CD14-positive monocyte (primary cell): ENCODE results near the gene FOXO3B. TPM values are rescaled to one million over a fixed set of nuclear protein-coding genes. Genes with fewer than 3 reads are reported as not detected.
"Not testable (repeated sequence)": the region's sequence is repeated elsewhere in the genome, so short reads cannot be mapped to it uniquely, and the experiment has no call there.

Experiments used
- DNase-seq, 3 donors: peaks; one replicate each; pipeline ENCODE4 v3.0.0-alpha.2; 2011 to 2022
- H2AFZ ChIP-seq: 2 replicates; pipeline ENCODE4 v1.6.0; 2012; ENCODE audit warnings: mild to moderate bottlenecking, low read depth, low read length, inconsistent platforms; ENCODE audit not compliant: insufficient read depth, poor library complexity, severe bottlenecking
- H3K27ac ChIP-seq, 2 donors: 1 replicate in 1 of 2; 2 replicates in 1 of 2; pipeline ENCODE4 v1.5.1; 2012 to 2013; ENCODE audit warnings: low read length in 2 of 2, control low read depth in 1 of 2, inconsistent platforms in 1 of 2, low read depth in 1 of 2, mild to moderate bottlenecking in 1 of 2
- H3K27me3 ChIP-seq, 2 donors: one replicate each; pipeline versions ENCODE4 v1.6.0 to v1.6.1; 2011 to 2013; ENCODE audit warnings: low read length in 2 of 2; ENCODE audit not compliant: control insufficient read depth in 2 of 2, insufficient read depth in 2 of 2
- H3K36me3 ChIP-seq, 2 donors: replicated peaks in 1 of 2; 1 replicate in 1 of 2; 2 replicates in 1 of 2; pipeline versions ENCODE4 v1.5.1 to v1.6.1; 2012 to 2013; ENCODE audit warnings: low read length in 2 of 2, control low read depth in 1 of 2, inconsistent platforms in 1 of 2, mild to moderate bottlenecking in 1 of 2; ENCODE audit not compliant: insufficient read depth in 2 of 2, control insufficient read depth in 1 of 2
- H3K4me1 ChIP-seq, 2 donors: 1 replicate in 1 of 2; 2 replicates in 1 of 2; pipeline versions ENCODE4 v1.5.1 to v1.6.1; 2012 to 2013; ENCODE audit warnings: low read length in 2 of 2, control low read depth in 1 of 2, inconsistent platforms in 1 of 2, mild to moderate bottlenecking in 1 of 2, moderate library complexity in 1 of 2; ENCODE audit not compliant: insufficient read depth in 2 of 2, control insufficient read depth in 1 of 2
- H3K4me2 ChIP-seq: replicated peaks from 2 replicates; pipeline ENCODE3; 2012; ENCODE audit warnings: low read length, moderate library complexity, mild to moderate bottlenecking; ENCODE audit not compliant: poor library complexity, severe bottlenecking; ENCODE audit errors: extremely low read depth
- H3K4me3 ChIP-seq, 3 experiments: fragments of 200-600 bp in 1 of 3; sonication (generic) in 1 of 3; replicated peaks in 1 of 3; 1 replicate in 2 of 3; 2 replicates in 1 of 3; pipeline ENCODE4 v1.5.1; 2011 to 2013; ENCODE audit warnings: low read length in 3 of 3, mild to moderate bottlenecking in 3 of 3, control low read depth in 2 of 3, low read depth in 2 of 3, inconsistent platforms in 1 of 3, moderate library complexity in 1 of 3
- H3K79me2 ChIP-seq: 2 replicates; pipeline ENCODE4 v1.6.0; 2012; ENCODE audit warnings: mild to moderate bottlenecking, control low read depth, inconsistent platforms, low read length, moderate library complexity; ENCODE audit not compliant: insufficient read depth
- H3K9ac ChIP-seq: 2 replicates; pipeline ENCODE4 v1.6.0; 2017; ENCODE audit warnings: low read length, mild to moderate bottlenecking; ENCODE audit not compliant: insufficient read depth, poor library complexity, severe bottlenecking
- H3K9me3 ChIP-seq, 2 donors: replicated peaks in 1 of 2; 1 replicate in 1 of 2; 2 replicates in 1 of 2; pipeline versions ENCODE4 v1.5.1 to v1.6.1; 2012 to 2013; ENCODE audit warnings: low read length in 2 of 2, control low read depth in 1 of 2; ENCODE audit not compliant: control insufficient read depth in 1 of 2, insufficient read depth in 1 of 2
- H4K20me1 ChIP-seq: 2 replicates; pipeline ENCODE4 v1.6.0; 2012; ENCODE audit warnings: mild to moderate bottlenecking, low read length, control low read depth, moderate library complexity; ENCODE audit not compliant: insufficient read depth
- H3K27ac Mint-ChIP-seq, 7 donors: one replicate each; pipeline ENCODE4 v1.8.0; 2020; ENCODE audit warnings: mild to moderate bottlenecking in 7 of 7, mixed read lengths in 7 of 7, moderate library complexity in 6 of 7, inconsistent platforms in 2 of 7
- H3K27me3 Mint-ChIP-seq, 3 donors: one replicate each; pipeline ENCODE4 v1.8.0; 2021 to 2022; ENCODE audit warnings: low read depth in 3 of 3, mild to moderate bottlenecking in 3 of 3, mixed read lengths in 3 of 3, moderate library complexity in 3 of 3, inconsistent platforms in 1 of 3
- H3K36me3 Mint-ChIP-seq, 2 donors: one replicate each; pipeline ENCODE4 v1.8.0; 2020; ENCODE audit warnings: mixed read lengths in 2 of 2, inconsistent platforms in 1 of 2, mild to moderate bottlenecking in 1 of 2
- H3K4me1 Mint-ChIP-seq: one replicate; pipeline ENCODE4 v1.8.0; 2020; ENCODE audit warnings: mild to moderate bottlenecking, mixed read lengths
- H3K4me3 Mint-ChIP-seq, 2 donors: one replicate each; pipeline ENCODE4 v1.8.0; 2020; ENCODE audit warnings: mild to moderate bottlenecking in 2 of 2, mixed read lengths in 2 of 2, moderate library complexity in 1 of 2
- H3K9me3 Mint-ChIP-seq, 7 donors: one replicate each; pipeline ENCODE4 v1.8.0; 2020 to 2022; ENCODE audit warnings: mixed read lengths in 7 of 7, mild to moderate bottlenecking in 6 of 7, moderate library complexity in 6 of 7, inconsistent platforms in 2 of 7
- WGBS: methylation state at CpG from one replicate; pipeline ENCODE4 v1.1.5; 2013; ENCODE audit warnings: missing lambda C conversion rate; ENCODE audit not compliant: insufficient coverage; 5-methylcytosine and 5-hydroxymethylcytosine counted together
- intact Hi-C, 2 donors: fragments of 100-400 bp; cut with micrococcal nuclease; formaldehyde crosslinking; loops; one replicate each; pipeline versions ENCODE4 v1.15.0 to v1.15.1; 2023
- polyA plus RNA-seq, 3 donors: library from polyadenylated mRNA; depleted of rRNA in 1 of 3; unstranded in 2 of 3; stranded (reverse) in 1 of 3; fragments of 300-500 nt in 2 of 3; fragments of >200 nt in 1 of 3; fragmentation: Illumina TruSeq in 2 of 3; gene quantifications; 1 replicate in 2 of 3; 2 replicates in 1 of 3; pipeline ENCODE4 v1.2.3, GENCODE V29; 2012 to 2021

FOXO3B gene
- polyA plus RNA-seq, 3 donors: 0.84 TPM; not detected in 2

- intact Hi-C loops, H3K36me3 Mint-ChIP-seq, H3K4me3 ChIP-seq, H3K79me2 ChIP-seq, H4K20me1 ChIP-seq, H3K4me1 Mint-ChIP-seq, H3K27me3 Mint-ChIP-seq, H3K27me3 ChIP-seq, H3K9ac ChIP-seq, H3K4me1 ChIP-seq, H2AFZ ChIP-seq, H3K36me3 ChIP-seq, DNase-seq, H3K27ac ChIP-seq, H3K4me3 Mint-ChIP-seq, H3K9me3 ChIP-seq, H3K27ac Mint-ChIP-seq, H3K4me2 ChIP-seq: not testable (repeated sequence)
- H3K9me3 Mint-ChIP-seq: peaks cover 2 to 21% (median 9%) of the 10 kb centered on the region in 7 donors
- WGBS: no CpG with 5 or more reads among the region's 3 CpGs
Observed at GRCh38 chr17:18676928-18677327, 5.2 kb downstream of the FOXO3B start.

GRCh38 chr17:18672395-18673227, 9.5 kb downstream of the FOXO3B start:
- H3K27ac Mint-ChIP-seq, intact Hi-C loops, H3K4me3 Mint-ChIP-seq: not testable (repeated sequence)

GRCh38 chr17:18668625-18669024, 13.5 kb downstream of the FOXO3B start:
- H4K20me1 ChIP-seq, H3K9ac ChIP-seq, H3K36me3 Mint-ChIP-seq, H3K4me3 Mint-ChIP-seq, H3K4me3 ChIP-seq, H3K27ac Mint-ChIP-seq, H3K4me1 ChIP-seq, H3K27me3 ChIP-seq, H2AFZ ChIP-seq, DNase-seq, H3K27ac ChIP-seq, H3K36me3 ChIP-seq, H3K27me3 Mint-ChIP-seq, H3K79me2 ChIP-seq, H3K4me1 Mint-ChIP-seq, intact Hi-C loops, H3K4me2 ChIP-seq: not testable (repeated sequence)
- WGBS: 88% methylated on average over 1 of the region's 1 CpG
- H3K9me3 Mint-ChIP-seq: peaks cover 7 to 35% (median 24%) of the 10 kb centered on the region in 7 donors
- peaks cover 6 to 16% of the 10 kb centered on the region in 2 donors for H3K9me3 ChIP-seq

More at GRCh38 chr17:18672395-18673227, 9.5 kb downstream of the FOXO3B start:
- not testable (repeated sequence) for H3K36me3 Mint-ChIP-seq, H3K4me2 ChIP-seq, H3K4me1 ChIP-seq, H3K4me3 ChIP-seq, H3K27me3 Mint-ChIP-seq, H3K9ac ChIP-seq, H3K4me1 Mint-ChIP-seq, H3K36me3 ChIP-seq, H3K27me3 ChIP-seq, H4K20me1 ChIP-seq, DNase-seq, H2AFZ ChIP-seq, H3K79me2 ChIP-seq, H3K27ac ChIP-seq
- H3K9me3 ChIP-seq: peaks cover 6 to 13% of the 10 kb centered on the region in 2 donors
- peaks cover 9 to 37% (median 26%) of the 10 kb centered on the region in 7 donors for H3K9me3 Mint-ChIP-seq
- 100% methylated on average over 1 of the region's 102 CpGs for WGBS

- H4K20me1 ChIP-seq, H3K27ac ChIP-seq, intact Hi-C loops, DNase-seq, H3K4me1 Mint-ChIP-seq, H3K27ac Mint-ChIP-seq, H2AFZ ChIP-seq, H3K36me3 ChIP-seq, H3K27me3 ChIP-seq, H3K4me3 Mint-ChIP-seq, H3K36me3 Mint-ChIP-seq, H3K9ac ChIP-seq, H3K4me1 ChIP-seq, H3K27me3 Mint-ChIP-seq, H3K4me2 ChIP-seq, H3K79me2 ChIP-seq, H3K4me3 ChIP-seq: not testable (repeated sequence)
- no CpG with 5 or more reads among the region's 3 CpGs for whole genome bisulfite sequencing
- H3K9me3 Mint-ChIP-seq: peaks cover 11 to 46% (median 35%) of the 10 kb centered on the region in 7 donors
- peaks cover 12 to 15% of the 10 kb centered on the region in 2 donors for H3K9me3 ChIP-seq
Observed at GRCh38 chr17:18667535-18667934, 14.6 kb downstream of the FOXO3B start.
